GM23338 (cell line): ENCODE measurements around the gene PLEKHA7. TPM values are rescaled to one million over a fixed set of nuclear protein-coding genes. Genes with fewer than 3 reads are reported as not detected.
A peak's percentile ranks its signal among the peaks of the same experiment; 100 is the strongest.

Experiments
- ATAC-seq: fragments of 200-7000 bp; cut with Tn5 transposase; 3 replicates; pipeline ENCODE4 v1.9.1; 2020
- DNase-seq: peaks from one replicate; pipeline ENCODE4 v3.0.0-alpha.2; 2015; ENCODE audit warnings: low spot score
- H2AFZ ChIP-seq: fragments of 200-600 bp; sonication (generic); 2 replicates; pipeline ENCODE4 v1.8.0; 2016; ENCODE audit warnings: antibody characterized with exemption, mild to moderate bottlenecking, moderate library complexity
- H3F3A ChIP-seq: fragments of 200-600 bp; sonication (generic); replicated peaks from 2 replicates; pipeline ENCODE4 v1.8.0; 2017; ENCODE audit warnings: antibody characterized with exemption, mixed run types, low read depth
- H3K27ac ChIP-seq: fragments of 200-600 bp; sonication (generic); 2 replicates; pipeline ENCODE4 v1.6.1; 2016; ENCODE audit warnings: low read depth
- H3K27me3 ChIP-seq: fragments of 200-600 bp; sonication (generic); 2 replicates; pipeline ENCODE4 v1.8.0; 2016; ENCODE audit warnings: mild to moderate bottlenecking, mixed run types, moderate library complexity; ENCODE audit not compliant: insufficient read depth
- H3K36me3 ChIP-seq: fragments of 200-600 bp; sonication (generic); 2 replicates; pipeline ENCODE4 v1.8.0; 2016; ENCODE audit warnings: mild to moderate bottlenecking; ENCODE audit not compliant: insufficient read depth
- H3K4me1 ChIP-seq: fragments of 200-600 bp; sonication (generic); 2 replicates; pipeline ENCODE4 v1.8.0; 2016; ENCODE audit warnings: mild to moderate bottlenecking, moderate library complexity; ENCODE audit not compliant: insufficient read depth
- H3K4me2 ChIP-seq: fragments of 200-600 bp; sonication (generic); 2 replicates; pipeline ENCODE4 v1.7.1; 2017; ENCODE audit warnings: mixed run types
- H3K4me3 ChIP-seq: fragments of 200-600 bp; sonication (generic); 2 replicates; pipeline ENCODE4 v1.6.1; 2016; ENCODE audit warnings: mixed run types
- H3K79me2 ChIP-seq: fragments of 200-600 bp; sonication (generic); replicated peaks from 2 replicates; pipeline ENCODE4 v1.8.0; 2017; ENCODE audit warnings: mild to moderate bottlenecking; ENCODE audit not compliant: insufficient read depth
- H3K9me2 ChIP-seq: fragments of 200-600 bp; sonication (generic); 2 replicates; pipeline ENCODE4 v1.8.0; 2017; ENCODE audit not compliant: insufficient read depth
- H4K20me1 ChIP-seq: fragments of 200-600 bp; sonication (generic); replicated peaks from 2 replicates; pipeline ENCODE4 v1.8.0; 2017; ENCODE audit warnings: mild to moderate bottlenecking; ENCODE audit not compliant: insufficient read depth
- H3K27ac Mint-ChIP-seq: 2 replicates; pipeline ENCODE4 v1.8.0; 2020; ENCODE audit warnings: inconsistent platforms, mild to moderate bottlenecking, moderate library complexity, mixed read lengths
- H3K27me3 Mint-ChIP-seq: 3 replicates; pipeline ENCODE4 v1.8.0; 2022; ENCODE audit warnings: low read depth, mild to moderate bottlenecking, moderate library complexity, mixed read lengths, inconsistent platforms; ENCODE audit not compliant: insufficient read depth, poor library complexity
- H3K36me3 Mint-ChIP-seq: 3 replicates; pipeline ENCODE4 v1.8.0; 2021; ENCODE audit warnings: low read depth, mild to moderate bottlenecking, inconsistent platforms, moderate library complexity, mixed read lengths
- H3K4me1 Mint-ChIP-seq: 3 replicates; pipeline ENCODE4 v1.8.0; 2020; ENCODE audit warnings: mild to moderate bottlenecking, inconsistent platforms, mixed read lengths
- H3K4me3 Mint-ChIP-seq: 3 replicates; pipeline ENCODE4 v1.8.0; 2021; ENCODE audit warnings: moderate library complexity, mild to moderate bottlenecking, inconsistent platforms, mixed read lengths
- H3K9me3 Mint-ChIP-seq: 3 replicates; pipeline ENCODE4 v1.8.0; 2020; ENCODE audit warnings: moderate library complexity, mild to moderate bottlenecking, inconsistent platforms, mixed read lengths
- CREB1 ChIP-seq: fragments of 250-450 bp; sonication (Bioruptor Pico); IDR thresholded peaks from 2 replicates; pipeline ENCODE4 v1.5.0; 2020; ENCODE audit warnings: low read depth, mild to moderate bottlenecking, moderate library complexity
- EZH2 ChIP-seq: fragments of 200-600 bp; sonication (generic); IDR thresholded peaks from one replicate; pipeline ENCODE4 v1.8.0; 2017; ENCODE audit warnings: antibody characterized with exemption, mild to moderate bottlenecking, low read depth; ENCODE audit not compliant: unreplicated experiment
- EZH2phosphoT487 ChIP-seq: fragments of 200-600 bp; sonication (generic); IDR thresholded peaks from one replicate; pipeline ENCODE4 v1.8.1; 2018; ENCODE audit warnings: antibody characterized with exemption; ENCODE audit not compliant: unreplicated experiment
- JUNB ChIP-seq: IDR thresholded peaks from one replicate; pipeline ENCODE4 v1.6.1; 2016; ENCODE audit warnings: antibody characterized with exemption; ENCODE audit not compliant: unreplicated experiment
- NANOG ChIP-seq: IDR thresholded peaks from 2 replicates; pipeline ENCODE4 v1.6.1; 2016; ENCODE audit warnings: antibody characterized with exemption, borderline replicate concordance
- POLR2AphosphoS5 ChIP-seq: IDR thresholded peaks from 2 replicates; pipeline ENCODE4 v1.6.1; 2016; ENCODE audit warnings: antibody characterized with exemption, low read depth
- STAT1 ChIP-seq: IDR thresholded peaks from one replicate; pipeline ENCODE4 v1.6.1; 2016; ENCODE audit warnings: antibody characterized with exemption; ENCODE audit not compliant: unreplicated experiment
- ZNF114 ChIP-seq: fragments of 250-450 bp; sonication (Bioruptor Pico); IDR thresholded peaks from 2 replicates; pipeline ENCODE4 v1.5.0; 2020; ENCODE audit warnings: mild to moderate bottlenecking, moderate library complexity
- ZNF331 ChIP-seq: fragments of 250-450 bp; sonication (Bioruptor Pico); IDR thresholded peaks from 2 replicates; pipeline ENCODE4 v1.5.0; 2020; ENCODE audit warnings: low read depth, mild to moderate bottlenecking, moderate library complexity
- polyA plus RNA-seq: library from polyadenylated mRNA; unstranded; fragments of >200 nt; fragmentation: Nextera tagmentation; extraction: Ambion mirVana; gene quantifications from 2 replicates; pipeline ENCODE4 v1.2.1, GENCODE V29; 2016
- total RNA-seq: library from RNA; depleted of rRNA; stranded (reverse); fragments of >200 nt; shearing (Covaris generic); gene quantifications from 2 replicates; pipeline ENCODE4 v1.2.3, GENCODE V29; 2014
- TF ChIP-seq, protein P1 (sequence below): IDR thresholded peaks from 2 replicates; pipeline ENCODE4 v1.6.1; 2016; ENCODE audit warnings: antibody characterized with exemption
- TF ChIP-seq, protein P2 (sequence below): IDR thresholded peaks from one replicate; pipeline ENCODE4 v1.6.1; 2018; ENCODE audit warnings: antibody characterized with exemption; ENCODE audit not compliant: unreplicated experiment
- TF ChIP-seq, protein P3 (sequence below), 2 experiments: fragments of 200-600 bp in 1 of 2; sonication (generic) in 1 of 2; conservative IDR thresholded peaks; 2 replicates each; pipeline versions ENCODE4 v1.5.1 to v1.6.1; 2016 to 2017; ENCODE audit warnings: antibody characterized with exemption in 2 of 2, low read depth in 2 of 2, mild to moderate bottlenecking in 2 of 2, moderate library complexity in 1 of 2
- TF ChIP-seq, protein P4 (sequence below): fragments of 250-450 bp; sonication (Bioruptor Pico); IDR thresholded peaks from 2 replicates; pipeline ENCODE4 v1.5.0; 2020; ENCODE audit warnings: mild to moderate bottlenecking, moderate library complexity

The PLEKHA7 gene
- total and polyA plus RNA-seq, 2 experiments from 2014 or later: 9.7 to 15.8 TPM

DNA sequence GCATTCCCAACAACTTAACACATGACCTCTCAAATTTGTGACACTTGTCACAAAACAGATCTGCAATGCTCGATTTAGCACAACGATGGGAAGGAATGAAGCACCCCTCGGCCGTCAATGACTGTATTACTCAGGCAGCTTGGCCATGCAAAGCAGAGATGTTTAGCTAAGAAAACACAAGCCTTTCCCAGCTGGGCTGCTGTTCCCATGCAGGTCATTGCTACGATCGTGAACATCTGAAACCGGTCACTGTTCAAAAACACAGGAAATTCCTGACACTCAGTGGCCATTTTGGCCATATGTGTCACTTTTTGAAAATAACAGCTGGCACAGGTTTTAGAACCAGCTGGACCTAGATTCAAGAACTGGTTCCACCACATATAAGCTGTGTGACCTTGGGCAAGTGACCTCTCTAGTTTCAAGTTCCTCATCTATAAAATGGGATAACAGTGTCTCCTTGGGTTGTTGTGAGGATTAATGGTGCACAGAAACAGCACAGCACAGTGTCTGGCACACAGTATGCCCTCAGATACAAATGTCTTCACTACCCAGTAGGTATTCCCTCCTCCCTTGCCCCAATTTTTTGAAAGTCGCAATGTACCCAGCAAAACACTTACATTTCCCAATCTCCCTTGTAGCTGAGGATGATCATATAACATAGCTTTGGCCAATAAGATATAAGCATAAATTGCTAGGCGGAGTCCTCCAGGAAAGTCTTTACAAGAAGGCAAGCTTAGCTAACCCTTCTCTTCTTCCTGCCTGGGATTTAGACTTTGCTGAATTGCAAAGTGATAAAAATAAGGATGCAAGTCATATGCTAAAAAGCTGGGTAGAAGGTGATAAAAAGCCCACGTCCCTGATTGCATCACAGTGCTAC is 182.7 kb downstream of the PLEKHA7 start:
- 0 out of 2 replicates have a peak, but pooled peaks cover 7% of the 10 kb centered on the region for H3K4me1 ChIP-seq
- ATAC-seq (no peak), DNase-seq (no peak)
- no peak overlapping the region for H3K4me3 ChIP-seq
- no peak overlapping the region for H3K4me2 ChIP-seq
- Mint-ChIP-seq H3K9me3 (no peaks in the 10 kb centered on the region), H3K27me3 (no peaks in the 10 kb centered on the region), H3K4me3 (no peak overlapping the region), H3K36me3 (no peaks in the 10 kb centered on the region), H3K4me1 (peaks cover 19% of the 10 kb centered on the region), H3K27ac (0 out of 2 replicates have a peak overlapping the region, but pooled peaks have one; percentile 13)
- no peak overlapping the region for H2AFZ ChIP-seq
- no peaks in the 10 kb centered on the region for H3K9me2 ChIP-seq
- H4K20me1 ChIP-seq: no peaks in the 10 kb centered on the region; the same call in 1 of the 2 replicates
- H3K27me3 ChIP-seq: no peaks in the 10 kb centered on the region
- H3K79me2 ChIP-seq: no peaks in the 10 kb centered on the region
- no peak for TF ChIP-seq ZNF114 (CRISPR knock-in tag)
- TF ChIP-seq CREB1 (CRISPR knock-in tag): no peak
- TF ChIP-seq, protein P1, sequence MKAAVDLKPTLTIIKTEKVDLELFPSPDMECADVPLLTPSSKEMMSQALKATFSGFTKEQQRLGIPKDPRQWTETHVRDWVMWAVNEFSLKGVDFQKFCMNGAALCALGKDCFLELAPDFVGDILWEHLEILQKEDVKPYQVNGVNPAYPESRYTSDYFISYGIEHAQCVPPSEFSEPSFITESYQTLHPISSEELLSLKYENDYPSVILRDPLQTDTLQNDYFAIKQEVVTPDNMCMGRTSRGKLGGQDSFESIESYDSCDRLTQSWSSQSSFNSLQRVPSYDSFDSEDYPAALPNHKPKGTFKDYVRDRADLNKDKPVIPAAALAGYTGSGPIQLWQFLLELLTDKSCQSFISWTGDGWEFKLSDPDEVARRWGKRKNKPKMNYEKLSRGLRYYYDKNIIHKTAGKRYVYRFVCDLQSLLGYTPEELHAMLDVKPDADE: no peak
- TF ChIP-seq, protein P2, sequence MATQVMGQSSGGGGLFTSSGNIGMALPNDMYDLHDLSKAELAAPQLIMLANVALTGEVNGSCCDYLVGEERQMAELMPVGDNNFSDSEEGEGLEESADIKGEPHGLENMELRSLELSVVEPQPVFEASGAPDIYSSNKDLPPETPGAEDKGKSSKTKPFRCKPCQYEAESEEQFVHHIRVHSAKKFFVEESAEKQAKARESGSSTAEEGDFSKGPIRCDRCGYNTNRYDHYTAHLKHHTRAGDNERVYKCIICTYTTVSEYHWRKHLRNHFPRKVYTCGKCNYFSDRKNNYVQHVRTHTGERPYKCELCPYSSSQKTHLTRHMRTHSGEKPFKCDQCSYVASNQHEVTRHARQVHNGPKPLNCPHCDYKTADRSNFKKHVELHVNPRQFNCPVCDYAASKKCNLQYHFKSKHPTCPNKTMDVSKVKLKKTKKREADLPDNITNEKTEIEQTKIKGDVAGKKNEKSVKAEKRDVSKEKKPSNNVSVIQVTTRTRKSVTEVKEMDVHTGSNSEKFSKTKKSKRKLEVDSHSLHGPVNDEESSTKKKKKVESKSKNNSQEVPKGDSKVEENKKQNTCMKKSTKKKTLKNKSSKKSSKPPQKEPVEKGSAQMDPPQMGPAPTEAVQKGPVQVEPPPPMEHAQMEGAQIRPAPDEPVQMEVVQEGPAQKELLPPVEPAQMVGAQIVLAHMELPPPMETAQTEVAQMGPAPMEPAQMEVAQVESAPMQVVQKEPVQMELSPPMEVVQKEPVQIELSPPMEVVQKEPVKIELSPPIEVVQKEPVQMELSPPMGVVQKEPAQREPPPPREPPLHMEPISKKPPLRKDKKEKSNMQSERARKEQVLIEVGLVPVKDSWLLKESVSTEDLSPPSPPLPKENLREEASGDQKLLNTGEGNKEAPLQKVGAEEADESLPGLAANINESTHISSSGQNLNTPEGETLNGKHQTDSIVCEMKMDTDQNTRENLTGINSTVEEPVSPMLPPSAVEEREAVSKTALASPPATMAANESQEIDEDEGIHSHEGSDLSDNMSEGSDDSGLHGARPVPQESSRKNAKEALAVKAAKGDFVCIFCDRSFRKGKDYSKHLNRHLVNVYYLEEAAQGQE: no peak
- no peak for TF ChIP-seq EZH2
- TF ChIP-seq ZNF331 (CRISPR knock-in tag): no peak
- TF ChIP-seq, protein P3, sequence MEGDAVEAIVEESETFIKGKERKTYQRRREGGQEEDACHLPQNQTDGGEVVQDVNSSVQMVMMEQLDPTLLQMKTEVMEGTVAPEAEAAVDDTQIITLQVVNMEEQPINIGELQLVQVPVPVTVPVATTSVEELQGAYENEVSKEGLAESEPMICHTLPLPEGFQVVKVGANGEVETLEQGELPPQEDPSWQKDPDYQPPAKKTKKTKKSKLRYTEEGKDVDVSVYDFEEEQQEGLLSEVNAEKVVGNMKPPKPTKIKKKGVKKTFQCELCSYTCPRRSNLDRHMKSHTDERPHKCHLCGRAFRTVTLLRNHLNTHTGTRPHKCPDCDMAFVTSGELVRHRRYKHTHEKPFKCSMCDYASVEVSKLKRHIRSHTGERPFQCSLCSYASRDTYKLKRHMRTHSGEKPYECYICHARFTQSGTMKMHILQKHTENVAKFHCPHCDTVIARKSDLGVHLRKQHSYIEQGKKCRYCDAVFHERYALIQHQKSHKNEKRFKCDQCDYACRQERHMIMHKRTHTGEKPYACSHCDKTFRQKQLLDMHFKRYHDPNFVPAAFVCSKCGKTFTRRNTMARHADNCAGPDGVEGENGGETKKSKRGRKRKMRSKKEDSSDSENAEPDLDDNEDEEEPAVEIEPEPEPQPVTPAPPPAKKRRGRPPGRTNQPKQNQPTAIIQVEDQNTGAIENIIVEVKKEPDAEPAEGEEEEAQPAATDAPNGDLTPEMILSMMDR (conservative IDR thresholded peaks at IDR 0.05; ENCODE audit: low read depth in 2 of 2): no peak
- TF ChIP-seq STAT1: no peak
- no peak for TF ChIP-seq NANOG
- no peak for TF ChIP-seq EZH2phosphoT487
- no peak for TF ChIP-seq JUNB
- TF ChIP-seq, protein P4, sequence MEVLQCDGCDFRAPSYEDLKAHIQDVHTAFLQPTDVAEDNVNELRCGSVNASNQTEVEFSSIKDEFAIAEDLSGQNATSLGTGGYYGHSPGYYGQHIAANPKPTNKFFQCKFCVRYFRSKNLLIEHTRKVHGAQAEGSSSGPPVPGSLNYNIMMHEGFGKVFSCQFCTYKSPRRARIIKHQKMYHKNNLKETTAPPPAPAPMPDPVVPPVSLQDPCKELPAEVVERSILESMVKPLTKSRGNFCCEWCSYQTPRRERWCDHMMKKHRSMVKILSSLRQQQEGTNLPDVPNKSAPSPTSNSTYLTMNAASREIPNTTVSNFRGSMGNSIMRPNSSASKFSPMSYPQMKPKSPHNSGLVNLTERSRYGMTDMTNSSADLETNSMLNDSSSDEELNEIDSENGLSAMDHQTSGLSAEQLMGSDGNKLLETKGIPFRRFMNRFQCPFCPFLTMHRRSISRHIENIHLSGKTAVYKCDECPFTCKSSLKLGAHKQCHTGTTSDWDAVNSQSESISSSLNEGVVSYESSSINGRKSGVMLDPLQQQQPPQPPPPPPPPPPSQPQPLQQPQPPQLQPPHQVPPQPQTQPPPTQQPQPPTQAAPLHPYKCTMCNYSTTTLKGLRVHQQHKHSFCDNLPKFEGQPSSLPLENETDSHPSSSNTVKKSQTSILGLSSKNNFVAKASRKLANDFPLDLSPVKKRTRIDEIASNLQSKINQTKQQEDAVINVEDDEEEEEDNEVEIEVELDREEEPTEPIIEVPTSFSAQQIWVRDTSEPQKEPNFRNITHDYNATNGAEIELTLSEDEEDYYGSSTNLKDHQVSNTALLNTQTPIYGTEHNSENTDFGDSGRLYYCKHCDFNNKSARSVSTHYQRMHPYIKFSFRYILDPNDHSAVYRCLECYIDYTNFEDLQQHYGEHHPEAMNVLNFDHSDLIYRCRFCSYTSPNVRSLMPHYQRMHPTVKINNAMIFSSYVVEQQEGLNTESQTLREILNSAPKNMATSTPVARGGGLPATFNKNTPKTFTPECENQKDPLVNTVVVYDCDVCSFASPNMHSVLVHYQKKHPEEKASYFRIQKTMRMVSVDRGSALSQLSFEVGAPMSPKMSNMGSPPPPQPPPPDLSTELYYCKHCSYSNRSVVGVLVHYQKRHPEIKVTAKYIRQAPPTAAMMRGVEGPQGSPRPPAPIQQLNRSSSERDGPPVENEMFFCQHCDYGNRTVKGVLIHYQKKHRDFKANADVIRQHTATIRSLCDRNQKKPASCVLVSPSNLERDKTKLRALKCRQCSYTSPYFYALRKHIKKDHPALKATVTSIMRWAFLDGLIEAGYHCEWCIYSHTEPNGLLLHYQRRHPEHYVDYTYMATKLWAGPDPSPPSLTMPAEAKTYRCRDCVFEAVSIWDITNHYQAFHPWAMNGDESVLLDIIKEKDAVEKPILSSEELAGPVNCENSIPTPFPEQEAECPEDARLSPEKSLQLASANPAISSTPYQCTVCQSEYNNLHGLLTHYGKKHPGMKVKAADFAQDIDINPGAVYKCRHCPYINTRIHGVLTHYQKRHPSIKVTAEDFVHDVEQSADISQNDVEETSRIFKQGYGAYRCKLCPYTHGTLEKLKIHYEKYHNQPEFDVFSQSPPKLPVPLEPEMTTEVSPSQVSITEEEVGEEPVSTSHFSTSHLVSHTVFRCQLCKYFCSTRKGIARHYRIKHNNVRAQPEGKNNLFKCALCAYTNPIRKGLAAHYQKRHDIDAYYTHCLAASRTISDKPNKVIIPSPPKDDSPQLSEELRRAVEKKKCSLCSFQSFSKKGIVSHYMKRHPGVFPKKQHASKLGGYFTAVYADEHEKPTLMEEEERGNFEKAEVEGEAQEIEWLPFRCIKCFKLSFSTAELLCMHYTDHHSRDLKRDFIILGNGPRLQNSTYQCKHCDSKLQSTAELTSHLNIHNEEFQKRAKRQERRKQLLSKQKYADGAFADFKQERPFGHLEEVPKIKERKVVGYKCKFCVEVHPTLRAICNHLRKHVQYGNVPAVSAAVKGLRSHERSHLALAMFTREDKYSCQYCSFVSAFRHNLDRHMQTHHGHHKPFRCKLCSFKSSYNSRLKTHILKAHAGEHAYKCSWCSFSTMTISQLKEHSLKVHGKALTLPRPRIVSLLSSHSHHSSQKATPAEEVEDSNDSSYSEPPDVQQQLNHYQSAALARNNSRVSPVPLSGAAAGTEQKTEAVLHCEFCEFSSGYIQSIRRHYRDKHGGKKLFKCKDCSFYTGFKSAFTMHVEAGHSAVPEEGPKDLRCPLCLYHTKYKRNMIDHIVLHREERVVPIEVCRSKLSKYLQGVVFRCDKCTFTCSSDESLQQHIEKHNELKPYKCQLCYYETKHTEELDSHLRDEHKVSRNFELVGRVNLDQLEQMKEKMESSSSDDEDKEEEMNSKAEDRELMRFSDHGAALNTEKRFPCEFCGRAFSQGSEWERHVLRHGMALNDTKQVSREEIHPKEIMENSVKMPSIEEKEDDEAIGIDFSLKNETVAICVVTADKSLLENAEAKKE (CRISPR knock-in tag): no peak
- no peak for TF ChIP-seq POLR2AphosphoS5
- H3K36me3 ChIP-seq: no peaks in the 10 kb centered on the region
- H3K27ac ChIP-seq: no peak overlapping the region
- H3F3A ChIP-seq: no peaks in the 10 kb centered on the region
